ENCODE measurements around the gene ST3GAL3. TPM values are rescaled to one million over a fixed set of nuclear protein-coding genes. Genes with fewer than 3 reads are reported as not detected.

ST3GAL3 gene
- total RNA-seq, 3 donors from 2014 or later: 14.0 to 23.0 (median 19.7) TPM

DNA sequence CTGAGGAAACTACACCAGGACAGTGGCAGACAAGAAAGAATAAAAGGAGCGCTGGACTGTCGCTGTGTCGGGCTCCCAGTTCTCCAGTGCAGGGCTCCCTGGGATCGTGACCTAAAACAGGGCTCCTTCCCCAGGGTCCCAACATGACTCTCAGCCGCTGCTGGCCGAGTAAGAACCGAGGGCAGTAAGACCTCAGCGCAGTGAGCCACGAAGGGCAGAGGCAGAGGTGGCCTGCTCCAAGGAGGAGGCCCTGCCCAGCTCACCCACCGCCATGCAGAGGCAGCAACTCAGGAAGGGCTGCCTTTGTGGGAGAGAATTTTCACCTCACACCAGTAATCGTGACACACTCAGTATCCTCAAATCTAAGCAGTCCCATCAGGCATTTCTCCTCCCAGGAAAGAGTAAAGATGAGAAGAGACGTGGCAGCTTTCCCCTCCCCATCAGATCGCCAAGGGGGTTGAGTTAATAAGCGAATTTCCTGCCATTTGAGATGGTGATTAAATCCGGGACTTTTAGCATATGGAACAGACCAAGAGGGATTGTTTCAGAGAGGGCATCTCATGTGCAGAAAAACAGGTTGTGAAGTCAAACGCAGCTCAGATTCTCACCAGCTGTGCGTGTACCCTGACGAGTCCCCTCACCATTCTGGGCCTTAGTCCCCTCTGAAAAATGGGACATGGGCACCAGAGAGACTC lies 206.5 kb downstream of the ST3GAL3 start:
- Histone ChIP-seq H3K4me3 (no peak overlapping the region), H3K27me3 (no peaks in the 10 kb centered on the region), H3K27ac (peak overlapping the region; percentile 18 to 69), H3K36me3 (no peaks in the 10 kb centered on the region), H3K9me3 (no peaks in the 10 kb centered on the region), H3K4me1 (no peaks in the 10 kb centered on the region)
- intact Hi-C loops (cut with DNase I; ENCODE audit: low total_unique reads): no loop called here
- DNase-seq (ENCODE audit: low spot score in 2 of 2): peak in 1 of 2 donors; percentile 35
- no peak for TF ChIP-seq POLR2AphosphoS5 (IDR thresholded peaks at IDR 0.05)
- no peak for TF ChIP-seq POLR2A (IDR thresholded peaks at IDR 0.05)
- TF ChIP-seq, protein P1, sequence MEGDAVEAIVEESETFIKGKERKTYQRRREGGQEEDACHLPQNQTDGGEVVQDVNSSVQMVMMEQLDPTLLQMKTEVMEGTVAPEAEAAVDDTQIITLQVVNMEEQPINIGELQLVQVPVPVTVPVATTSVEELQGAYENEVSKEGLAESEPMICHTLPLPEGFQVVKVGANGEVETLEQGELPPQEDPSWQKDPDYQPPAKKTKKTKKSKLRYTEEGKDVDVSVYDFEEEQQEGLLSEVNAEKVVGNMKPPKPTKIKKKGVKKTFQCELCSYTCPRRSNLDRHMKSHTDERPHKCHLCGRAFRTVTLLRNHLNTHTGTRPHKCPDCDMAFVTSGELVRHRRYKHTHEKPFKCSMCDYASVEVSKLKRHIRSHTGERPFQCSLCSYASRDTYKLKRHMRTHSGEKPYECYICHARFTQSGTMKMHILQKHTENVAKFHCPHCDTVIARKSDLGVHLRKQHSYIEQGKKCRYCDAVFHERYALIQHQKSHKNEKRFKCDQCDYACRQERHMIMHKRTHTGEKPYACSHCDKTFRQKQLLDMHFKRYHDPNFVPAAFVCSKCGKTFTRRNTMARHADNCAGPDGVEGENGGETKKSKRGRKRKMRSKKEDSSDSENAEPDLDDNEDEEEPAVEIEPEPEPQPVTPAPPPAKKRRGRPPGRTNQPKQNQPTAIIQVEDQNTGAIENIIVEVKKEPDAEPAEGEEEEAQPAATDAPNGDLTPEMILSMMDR (IDR thresholded peaks at IDR 0.05): no peak

DNA sequence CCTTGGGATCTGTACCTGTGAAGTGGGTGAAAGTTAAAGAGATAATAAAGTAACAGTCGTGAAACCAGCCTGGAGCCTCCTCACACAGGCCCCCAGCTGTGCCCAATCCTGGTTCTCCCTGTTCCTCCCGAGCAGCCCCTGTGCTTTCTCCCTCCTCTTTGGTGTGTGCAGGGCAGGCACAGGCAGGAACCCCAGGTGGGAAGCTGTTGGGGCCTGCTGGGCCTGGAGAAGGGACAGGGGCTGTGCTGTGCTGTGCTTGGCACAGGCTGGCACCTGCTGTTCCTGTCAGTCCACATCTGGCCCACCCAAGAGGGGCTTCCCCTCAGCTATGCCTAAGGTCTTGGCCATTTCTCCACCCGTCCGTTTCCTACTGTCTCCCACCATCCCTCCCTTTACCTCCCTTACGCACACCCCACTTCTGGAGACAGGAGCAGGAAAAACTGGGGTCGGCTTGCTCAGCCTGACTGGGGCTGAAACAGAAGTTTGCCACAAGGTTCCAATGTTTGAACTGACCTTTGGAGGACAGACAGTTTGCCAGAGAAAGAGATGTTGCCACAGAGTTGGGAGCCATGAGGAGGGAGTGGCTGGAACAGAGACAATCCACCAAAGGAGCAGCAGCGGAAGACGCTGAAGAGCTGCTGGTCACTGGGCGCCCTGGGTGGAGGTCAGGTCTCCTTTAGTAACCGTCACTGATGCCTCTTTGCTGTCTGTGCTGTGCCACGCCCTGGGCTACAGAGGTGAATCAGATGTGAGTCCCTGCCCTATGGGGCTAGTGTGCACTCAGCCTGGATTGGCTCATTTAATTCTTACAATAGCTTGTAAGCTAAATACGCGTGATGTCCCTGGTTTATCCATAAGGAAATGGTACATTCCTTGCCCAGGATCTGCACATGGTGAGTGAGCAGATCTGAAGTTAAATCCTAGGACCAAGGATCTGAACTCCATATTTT lies 207.5 kb downstream of the ST3GAL3 start:
- Histone ChIP-seq H3K4me3 (no peak overlapping the region), H3K4me1 (no peaks in the 10 kb centered on the region), H3K9me3 (no peaks in the 10 kb centered on the region), H3K27ac (peak overlapping the region; percentile 7 to 38), H3K27me3 (no peaks in the 10 kb centered on the region), H3K36me3 (no peaks in the 10 kb centered on the region)
- TF ChIP-seq, protein P1 (IDR thresholded peaks at IDR 0.05): no peak
- TF ChIP-seq POLR2AphosphoS5 (IDR thresholded peaks at IDR 0.05) (no peak), POLR2A (IDR thresholded peaks at IDR 0.05) (no peak)
- no peak for DNase-seq (ENCODE audit: low spot score in 2 of 2)
- intact Hi-C loops (cut with DNase I; ENCODE audit: low total_unique reads): no loop called here

DNA sequence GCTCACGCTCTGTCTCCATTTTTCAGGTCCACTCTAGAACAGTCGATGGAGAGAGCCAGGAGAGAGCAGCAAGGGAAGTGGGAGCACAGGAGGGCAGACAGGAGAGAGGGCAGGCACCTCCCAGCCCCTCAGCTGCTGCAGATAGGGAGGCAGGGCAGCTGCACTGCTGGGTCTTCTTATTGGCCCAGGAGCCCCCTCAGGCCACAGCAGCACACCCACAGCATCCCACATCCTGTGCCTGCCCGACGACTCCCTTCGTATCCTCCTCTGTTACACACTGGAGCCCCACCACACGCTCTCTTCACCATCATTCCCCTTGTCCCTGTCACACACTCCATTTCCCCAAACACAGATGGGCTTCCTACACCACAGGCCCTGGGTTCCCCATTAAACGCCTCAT lies 212.6 kb downstream of the ST3GAL3 start:
- H3K4me1 ChIP-seq: no peaks in the 10 kb centered on the region
- H3K36me3 ChIP-seq: no peaks in the 10 kb centered on the region
- H3K27ac ChIP-seq: no peak overlapping the region
- no peak for TF ChIP-seq POLR2A (IDR thresholded peaks at IDR 0.05)
- TF ChIP-seq, protein P1 (IDR thresholded peaks at IDR 0.05): no peak
- TF ChIP-seq POLR2AphosphoS5 (IDR thresholded peaks at IDR 0.05): no peak
- H3K27me3 ChIP-seq: no peaks in the 10 kb centered on the region
- no peaks in the 10 kb centered on the region for H3K9me3 ChIP-seq
- no peak overlapping the region for H3K4me3 ChIP-seq
- no peak for DNase-seq (ENCODE audit: low spot score in 2 of 2)
- intact Hi-C loops (cut with DNase I; ENCODE audit: low total_unique reads): no loop called here

DNA sequence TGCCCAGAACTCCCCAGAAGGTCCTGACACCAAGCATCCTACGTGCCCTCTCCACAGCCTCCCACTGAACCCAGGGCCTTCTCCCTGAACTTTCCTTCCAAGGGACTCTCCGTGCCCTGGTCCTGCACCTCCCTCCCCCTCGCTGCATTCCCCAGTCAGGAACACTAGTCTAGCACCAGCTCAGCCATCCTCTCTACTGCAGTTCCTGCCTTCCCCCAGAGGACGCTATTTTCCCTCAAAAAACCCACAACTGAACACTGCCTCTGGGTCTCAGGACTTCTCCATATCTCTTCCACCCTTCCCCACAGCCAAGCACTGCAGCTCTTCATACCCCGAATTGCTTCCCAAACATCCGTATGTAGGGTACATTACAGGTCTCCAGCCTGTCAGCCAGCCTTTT lies 213.7 kb downstream of the ST3GAL3 start:
- TF ChIP-seq POLR2AphosphoS5 (IDR thresholded peaks at IDR 0.05) (no peak), POLR2A (IDR thresholded peaks at IDR 0.05) (no peak)
- TF ChIP-seq, protein P1 (IDR thresholded peaks at IDR 0.05): no peak
- Histone ChIP-seq H3K4me1 (no peaks in the 10 kb centered on the region), H3K9me3 (no peaks in the 10 kb centered on the region), H3K4me3 (no peak overlapping the region), H3K36me3 (no peaks in the 10 kb centered on the region), H3K27me3 (no peaks in the 10 kb centered on the region), H3K27ac (no peak overlapping the region)
- no peak for DNase-seq (ENCODE audit: low spot score in 2 of 2)
- intact Hi-C loops (cut with DNase I; ENCODE audit: low total_unique reads): no loop called here

DNA sequence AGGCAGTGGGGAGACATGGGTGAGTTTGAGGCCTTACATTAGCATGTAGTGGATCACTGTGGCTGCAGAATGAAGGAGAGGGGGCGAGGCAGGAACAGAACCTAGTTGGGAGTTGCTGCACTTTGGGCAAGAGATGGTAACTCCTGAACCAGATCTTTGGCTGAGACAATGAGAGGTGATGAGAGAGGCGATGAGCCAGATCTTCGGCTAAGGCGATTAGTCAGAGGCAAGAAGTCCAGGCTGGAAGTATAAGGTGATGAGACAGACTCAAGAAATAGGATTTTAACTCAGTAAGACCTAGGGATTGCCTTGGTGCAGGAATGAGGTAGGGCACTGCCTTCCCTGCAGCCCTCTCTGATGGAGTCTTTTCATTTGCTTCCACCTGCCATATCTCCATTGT lies 217.2 kb downstream of the ST3GAL3 start:
- Histone ChIP-seq H3K36me3 (no peaks in the 10 kb centered on the region), H3K4me3 (no peak overlapping the region), H3K4me1 (no peaks in the 10 kb centered on the region), H3K27me3 (no peaks in the 10 kb centered on the region), H3K27ac (no peak overlapping the region), H3K9me3 (no peaks in the 10 kb centered on the region)
- intact Hi-C loops (cut with DNase I; ENCODE audit: low total_unique reads): no loop called here
- DNase-seq (ENCODE audit: low spot score in 2 of 2): no peak
- TF ChIP-seq, protein P1 (IDR thresholded peaks at IDR 0.05): no peak
- TF ChIP-seq POLR2A (IDR thresholded peaks at IDR 0.05) (no peak), POLR2AphosphoS5 (IDR thresholded peaks at IDR 0.05) (no peak)

All from breast epithelium (tissue), 4 donors.